ENCODE measurements around the gene ARL2BP. TPM values are rescaled to one million over a fixed set of nuclear protein-coding genes. Genes with fewer than 3 reads are reported as not detected.

ARL2BP gene
- total and polyA plus RNA-seq, 9 of the 15 experiments (the other 6 are each of a cell fraction or from before 2014, with no cell fraction given): 16.7 to 41.8 (median 27.2) TPM

DNA sequence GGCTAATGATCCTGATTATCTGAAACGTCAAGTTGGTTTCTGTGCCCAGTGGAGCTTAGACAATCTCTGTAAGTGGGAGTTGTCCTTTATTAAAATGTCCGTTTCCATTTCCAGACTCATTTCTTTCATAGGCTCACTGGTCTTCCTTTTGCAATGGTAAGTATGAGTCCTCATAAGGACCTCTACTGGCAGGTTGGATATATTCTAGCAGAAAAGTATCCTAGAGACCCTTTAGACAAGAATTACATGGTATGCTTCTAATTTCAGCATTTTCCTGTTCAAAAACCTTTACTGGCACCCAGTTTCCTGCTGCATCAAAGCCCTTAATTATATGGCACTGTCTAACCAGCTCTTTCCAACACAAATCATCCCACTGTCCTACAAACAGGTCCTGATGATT lies 28.1 kb upstream of the ARL2BP start:
- Histone ChIP-seq H3K9me1 (ENCODE audit: control insufficient read depth, insufficient read depth, low read length) (no peaks in the 10 kb centered on the region), H3K4me3 (no peak overlapping the region), H2AFZ (ENCODE audit: low read depth, low read length) (no peak overlapping the region), H4K20me1 (replicated peaks; ENCODE audit: control insufficient read depth, insufficient read depth, low read length) (no peaks in the 10 kb centered on the region), H3K36me3 (ENCODE audit: control insufficient read depth, insufficient read depth, low read length) (peaks cover 79% of the 10 kb centered on the region), H3K4me2 (ENCODE audit: insufficient read depth, low read length) (no peak overlapping the region), H3K27ac (ENCODE audit: extremely low read depth, low read depth, low read length) (no peak overlapping the region), H3K4me1 (replicated peaks in 1 of 2; ENCODE audit: control insufficient read depth in 2 of 2, insufficient read depth in 2 of 2, low read length in 2 of 2) (no peaks in the 10 kb centered on the region), H3K9ac (ENCODE audit: insufficient read depth in 1 of 2, low read depth in 2 of 2, low read length in 2 of 2) (no peak overlapping the region), H3K27me3 (ENCODE audit: control insufficient read depth in 2 of 2, insufficient read depth in 2 of 2, low read length in 2 of 2) (no peaks in the 10 kb centered on the region), H3K9me3 (replicated peaks; ENCODE audit: control insufficient read depth, insufficient read depth, low read depth, low read length) (no peaks in the 10 kb centered on the region), H3K79me2 (ENCODE audit: control insufficient read depth, insufficient read depth, low read length) (no peaks in the 10 kb centered on the region)
- CTCF ChIA-PET (ENCODE audit: low intra/inter-chr PET ratio): no interaction called here
- in situ Hi-C loops (cut with MboI) (no loop called here), intact Hi-C loops (cut with micrococcal nuclease) (no loop called here)
- BruUV-seq (replicated peaks): no TSS peak
- FAIRE-seq: no peak
- 67% methylated on average over 2 of the region's 2 CpGs for WGBS (ENCODE audit: insufficient coverage, low coverage, missing lambda C conversion rate)
- no peak for ATAC-seq
- no peak for DNase-seq (ENCODE audit: extremely low read depth in 1 of 4, low spot score in 3 of 4)
- peak; percentile 86 for TF ChIP-seq ZNF274 (IDR thresholded peaks at IDR 0.05; ENCODE audit: borderline replicate concordance, low read depth, low read length)
- TF ChIP-seq RBM22 (IDR thresholded peaks at IDR 0.05; ENCODE audit: low read depth, low read length, poor library complexity, severe bottlenecking): no peak
- no peak for TF ChIP-seq ARNT (IDR thresholded peaks at IDR 0.05)
- POLR2A ChIA-PET: no interaction called here

DNA sequence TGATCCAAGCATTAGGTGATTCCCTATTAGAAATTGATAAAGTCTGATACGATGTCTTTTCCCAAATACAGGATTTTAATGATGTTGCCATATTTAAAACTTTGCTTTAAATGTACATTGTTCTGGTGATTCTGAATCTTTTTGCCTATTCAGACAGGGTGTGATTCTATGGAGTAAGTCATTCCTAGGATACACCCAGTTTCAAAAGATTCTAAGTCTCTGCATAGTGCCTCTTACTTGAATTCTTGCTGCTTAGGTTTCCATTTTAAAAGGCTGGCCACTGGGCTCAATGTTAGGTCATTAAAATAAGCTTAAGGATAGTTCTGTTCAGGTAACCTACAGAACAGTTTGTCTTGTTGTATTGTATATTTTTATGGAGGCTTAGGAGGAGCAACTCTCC lies 22.0 kb upstream of the ARL2BP start:
- BruUV-seq (replicated peaks): no TSS peak
- in situ Hi-C loops (cut with MboI): no loop called here
- ChIA-PET POLR2A (no interaction called here), CTCF (ENCODE audit: low intra/inter-chr PET ratio) (no interaction called here)
- ATAC-seq: no peak
- H3K4me1 ChIP-seq (replicated peaks in 1 of 2; ENCODE audit: control insufficient read depth in 2 of 2, insufficient read depth in 2 of 2, low read length in 2 of 2): no peaks in the 10 kb centered on the region
- H3K79me2 ChIP-seq (ENCODE audit: control insufficient read depth, insufficient read depth, low read length): no peaks in the 10 kb centered on the region
- peaks cover 80% of the 10 kb centered on the region for H3K36me3 ChIP-seq (ENCODE audit: control insufficient read depth, insufficient read depth, low read length)
- DNase-seq (ENCODE audit: extremely low read depth in 1 of 4, low spot score in 3 of 4): no peak
- H3K9ac ChIP-seq (ENCODE audit: insufficient read depth in 1 of 2, low read depth in 2 of 2, low read length in 2 of 2): no peak overlapping the region
- H3K4me3 ChIP-seq: no peak overlapping the region
- H4K20me1 ChIP-seq (replicated peaks; ENCODE audit: control insufficient read depth, insufficient read depth, low read length): no peaks in the 10 kb centered on the region
- 91% methylated on average over 1 of the region's 1 CpG for WGBS (ENCODE audit: insufficient coverage, low coverage, missing lambda C conversion rate)
- H2AFZ ChIP-seq (ENCODE audit: low read depth, low read length): no peak overlapping the region
- no peaks in the 10 kb centered on the region for H3K27me3 ChIP-seq (ENCODE audit: control insufficient read depth in 2 of 2, insufficient read depth in 2 of 2, low read length in 2 of 2)
- FAIRE-seq: no peak
- intact Hi-C loops (cut with micrococcal nuclease): no loop called here
- no peak overlapping the region for H3K4me2 ChIP-seq (ENCODE audit: insufficient read depth, low read length)
- H3K9me3 ChIP-seq (replicated peaks; ENCODE audit: control insufficient read depth, insufficient read depth, low read depth, low read length): no peaks in the 10 kb centered on the region
- no peak overlapping the region for H3K27ac ChIP-seq (ENCODE audit: extremely low read depth, low read depth, low read length)
- no peaks in the 10 kb centered on the region for H3K9me1 ChIP-seq (ENCODE audit: control insufficient read depth, insufficient read depth, low read length)
- TF ChIP-seq, protein P1, sequence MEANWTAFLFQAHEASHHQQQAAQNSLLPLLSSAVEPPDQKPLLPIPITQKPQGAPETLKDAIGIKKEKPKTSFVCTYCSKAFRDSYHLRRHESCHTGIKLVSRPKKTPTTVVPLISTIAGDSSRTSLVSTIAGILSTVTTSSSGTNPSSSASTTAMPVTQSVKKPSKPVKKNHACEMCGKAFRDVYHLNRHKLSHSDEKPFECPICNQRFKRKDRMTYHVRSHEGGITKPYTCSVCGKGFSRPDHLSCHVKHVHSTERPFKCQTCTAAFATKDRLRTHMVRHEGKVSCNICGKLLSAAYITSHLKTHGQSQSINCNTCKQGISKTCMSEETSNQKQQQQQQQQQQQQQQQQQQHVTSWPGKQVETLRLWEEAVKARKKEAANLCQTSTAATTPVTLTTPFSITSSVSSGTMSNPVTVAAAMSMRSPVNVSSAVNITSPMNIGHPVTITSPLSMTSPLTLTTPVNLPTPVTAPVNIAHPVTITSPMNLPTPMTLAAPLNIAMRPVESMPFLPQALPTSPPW (CRISPR knock-in tag; IDR thresholded peaks at IDR 0.05): no peak
- TF ChIP-seq MBD1 (CRISPR knock-in tag; IDR thresholded peaks at IDR 0.05): no peak
- no peak for TF ChIP-seq MAZ (CRISPR knock-in tag; conservative IDR thresholded peaks at IDR 0.05 in 1 of 2, IDR thresholded peaks at IDR 0.05 in 1 of 2)
- TF ChIP-seq RBM25 (IDR thresholded peaks at IDR 0.05; ENCODE audit: low read depth, low read length, severe bottlenecking): no peak
- TF ChIP-seq PHF20 (IDR thresholded peaks at IDR 0.05; ENCODE audit: partially characterized antibody): no peak
- no peak for TF ChIP-seq ZFP30 (CRISPR knock-in tag; IDR thresholded peaks at IDR 0.05; ENCODE audit: borderline replicate concordance)
- no peak for TF ChIP-seq NKRF (IDR thresholded peaks at IDR 0.05; ENCODE audit: borderline replicate concordance)
- TF ChIP-seq MTF1 (CRISPR knock-in tag; IDR thresholded peaks at IDR 0.05; ENCODE audit: borderline replicate concordance): no peak

All from K562 (cell line).